Nephron progenitor cell (in vitro differentiated cells): Measurements from ENCODE around the gene LRCH1.

Experiments used
- DNase-seq: peaks from one replicate; pipeline ENCODE4 v3.0.0; 2021
- H3K27ac Mint-ChIP-seq: 2 replicates; pipeline ENCODE4 v1.8.0; 2021; ENCODE audit warnings: mild to moderate bottlenecking, moderate library complexity, mixed read lengths
- H3K27me3 Mint-ChIP-seq: 2 replicates; pipeline ENCODE4 v1.8.0; 2021; ENCODE audit warnings: mild to moderate bottlenecking, low read depth, mixed read lengths; ENCODE audit not compliant: poor library complexity
- H3K36me3 Mint-ChIP-seq: 2 replicates; pipeline ENCODE4 v1.8.0; 2021; ENCODE audit warnings: low read depth, mixed read lengths
- H3K4me1 Mint-ChIP-seq: 2 replicates; pipeline ENCODE4 v1.8.0; 2021; ENCODE audit warnings: mixed read lengths
- H3K4me3 Mint-ChIP-seq: 2 replicates; pipeline ENCODE4 v1.8.0; 2021; ENCODE audit warnings: mild to moderate bottlenecking, moderate library complexity, mixed read lengths
- H3K9me3 Mint-ChIP-seq: 2 replicates; pipeline ENCODE4 v1.8.0; 2021; ENCODE audit warnings: mild to moderate bottlenecking, moderate library complexity, mixed read lengths
- CTCF ChIP-seq: fragments of 200-600 bp; sonication (generic); IDR thresholded peaks from 2 replicates; pipeline ENCODE4 v1.5.0; 2021; ENCODE audit warnings: antibody characterized with exemption

LRCH1 gene

GRCh38 chr13:46666727-46667456, 113.9 kb downstream of the LRCH1 start:
- TF ChIP-seq CTCF, result no peak
- peaks cover 19% of the 10 kb centered on the region for H3K36me3 Mint-ChIP-seq
- no peak overlapping the region for H3K4me3 Mint-ChIP-seq
- H3K9me3 Mint-ChIP-seq, result no peaks in the 10 kb centered on the region
- peaks cover 78% of the 10 kb centered on the region for H3K4me1 Mint-ChIP-seq
- no peaks in the 10 kb centered on the region for H3K27me3 Mint-ChIP-seq
- no peak overlapping the region for H3K27ac Mint-ChIP-seq
- DNase-seq, result no peak

GRCh38 chr13:46667687-46668281, 114.8 kb downstream of the LRCH1 start:
- Mint-ChIP-seq H3K27ac (no peak overlapping the region), H3K9me3 (no peaks in the 10 kb centered on the region), H3K4me3 (no peak overlapping the region), H3K27me3 (no peaks in the 10 kb centered on the region), H3K36me3 (peaks cover 26% of the 10 kb centered on the region), H3K4me1 (peaks cover 79% of the 10 kb centered on the region)
- TF ChIP-seq CTCF, result no peak
- DNase-seq, result no peak

GRCh38 chr13:46668302-46668720, 115.3 kb downstream of the LRCH1 start:
- Mint-ChIP-seq H3K4me3 (no peak overlapping the region), H3K27me3 (no peaks in the 10 kb centered on the region), H3K9me3 (no peaks in the 10 kb centered on the region), H3K4me1 (peaks cover 79% of the 10 kb centered on the region), H3K27ac (no peak overlapping the region), H3K36me3 (peaks cover 26% of the 10 kb centered on the region)
- DNase-seq, result no peak
- no peak for TF ChIP-seq CTCF

DNA sequence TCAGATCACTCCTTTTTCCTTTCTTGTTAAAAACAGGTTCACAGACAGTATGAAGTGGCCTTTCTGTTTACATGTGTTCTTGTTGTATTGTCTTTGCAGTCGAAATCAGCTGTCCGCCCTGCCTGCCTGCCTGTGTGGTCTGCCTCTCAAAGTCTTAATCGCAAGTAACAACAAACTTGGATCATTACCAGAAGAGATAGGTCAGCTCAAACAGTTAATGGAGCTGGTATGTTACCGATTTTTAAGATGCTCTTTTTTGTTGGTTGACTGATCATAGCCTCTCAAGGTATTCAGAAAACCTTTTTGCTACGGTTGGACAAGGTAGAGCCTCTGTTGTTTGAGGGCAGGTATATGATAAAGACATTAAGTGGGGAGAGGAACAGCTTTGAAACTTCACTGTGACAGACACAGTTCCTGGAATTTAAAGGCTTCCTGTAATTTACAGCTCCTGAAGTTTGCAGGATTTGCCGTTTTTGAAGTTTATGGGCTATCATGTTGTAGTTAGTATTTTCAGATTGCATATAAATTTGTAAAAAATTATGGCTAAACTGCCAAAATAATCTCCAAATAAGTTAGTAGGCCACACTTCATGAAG, 116.1 kb downstream of the LRCH1 start:
- no peak overlapping the region for H3K4me3 Mint-ChIP-seq
- peaks cover 73% of the 10 kb centered on the region for H3K4me1 Mint-ChIP-seq
- TF ChIP-seq CTCF, result no peak
- peaks cover 26% of the 10 kb centered on the region for H3K36me3 Mint-ChIP-seq
- H3K9me3 Mint-ChIP-seq, result no peaks in the 10 kb centered on the region
- H3K27ac Mint-ChIP-seq, result peak overlapping the region; percentile 18
- no peak for DNase-seq
- no peaks in the 10 kb centered on the region for H3K27me3 Mint-ChIP-seq

GRCh38 chr13:46672338-46673090, 119.5 kb downstream of the LRCH1 start:
- H3K36me3 Mint-ChIP-seq, result peaks cover 33% of the 10 kb centered on the region
- no peak for TF ChIP-seq CTCF
- peak overlapping the region; percentile 60 for H3K27ac Mint-ChIP-seq
- H3K9me3 Mint-ChIP-seq, result peaks cover 6% of the 10 kb centered on the region
- DNase-seq, result no peak
- no peak overlapping the region for H3K4me3 Mint-ChIP-seq
- no peaks in the 10 kb centered on the region for H3K27me3 Mint-ChIP-seq
- peaks cover 70% of the 10 kb centered on the region for H3K4me1 Mint-ChIP-seq
